BLaER1 treated with 17β-estradiol and CSF1 and Interleukin-3, amounts not matched to agents 10 nM and 100 nM (cell line): Measurements from ENCODE around the gene C2orf78.

Experiments used
- H3K27ac ChIP-seq, 11 experiments: shearing (Covaris generic); formaldehyde crosslinking; 2 replicates each; pipeline ENCODE4 v1.8.1; 2022
- H3K27me3 ChIP-seq, 11 experiments: shearing (Covaris generic); formaldehyde crosslinking; 2 replicates each; pipeline ENCODE4 v1.8.1; 2022
- H3K36me3 ChIP-seq, 11 experiments: shearing (Covaris generic); formaldehyde crosslinking; 2 replicates each; pipeline ENCODE4 v1.8.1; 2022
- H3K4me1 ChIP-seq, 10 experiments: shearing (Covaris generic); formaldehyde crosslinking; 2 replicates each; pipeline ENCODE4 v1.8.1; 2022
- H3K4me2 ChIP-seq, 11 experiments: shearing (Covaris generic); formaldehyde crosslinking; 2 replicates each; pipeline ENCODE4 v1.8.1; 2022
- H3K4me3 ChIP-seq, 10 experiments: shearing (Covaris generic); formaldehyde crosslinking; 2 replicates each; pipeline ENCODE4 v1.8.1; 2022
- H3K9ac ChIP-seq, 11 experiments: shearing (Covaris generic); formaldehyde crosslinking; 2 replicates each; pipeline ENCODE4 v1.8.1; 2022
- H3K9me3 ChIP-seq, 11 experiments: shearing (Covaris generic); formaldehyde crosslinking; replicated peaks in 1 of 11; 2 replicates each; pipeline ENCODE4 v1.8.1; 2022
- H4K20me1 ChIP-seq, 11 experiments: shearing (Covaris generic); formaldehyde crosslinking; 2 replicates each; pipeline ENCODE4 v1.8.1; 2022
- Cebpa-rat ChIP-seq, 11 experiments: shearing (Covaris generic); IDR thresholded peaks; 2 replicates each; pipeline ENCODE4 v1.8.1; 2022

Gene C2orf78

DNA sequence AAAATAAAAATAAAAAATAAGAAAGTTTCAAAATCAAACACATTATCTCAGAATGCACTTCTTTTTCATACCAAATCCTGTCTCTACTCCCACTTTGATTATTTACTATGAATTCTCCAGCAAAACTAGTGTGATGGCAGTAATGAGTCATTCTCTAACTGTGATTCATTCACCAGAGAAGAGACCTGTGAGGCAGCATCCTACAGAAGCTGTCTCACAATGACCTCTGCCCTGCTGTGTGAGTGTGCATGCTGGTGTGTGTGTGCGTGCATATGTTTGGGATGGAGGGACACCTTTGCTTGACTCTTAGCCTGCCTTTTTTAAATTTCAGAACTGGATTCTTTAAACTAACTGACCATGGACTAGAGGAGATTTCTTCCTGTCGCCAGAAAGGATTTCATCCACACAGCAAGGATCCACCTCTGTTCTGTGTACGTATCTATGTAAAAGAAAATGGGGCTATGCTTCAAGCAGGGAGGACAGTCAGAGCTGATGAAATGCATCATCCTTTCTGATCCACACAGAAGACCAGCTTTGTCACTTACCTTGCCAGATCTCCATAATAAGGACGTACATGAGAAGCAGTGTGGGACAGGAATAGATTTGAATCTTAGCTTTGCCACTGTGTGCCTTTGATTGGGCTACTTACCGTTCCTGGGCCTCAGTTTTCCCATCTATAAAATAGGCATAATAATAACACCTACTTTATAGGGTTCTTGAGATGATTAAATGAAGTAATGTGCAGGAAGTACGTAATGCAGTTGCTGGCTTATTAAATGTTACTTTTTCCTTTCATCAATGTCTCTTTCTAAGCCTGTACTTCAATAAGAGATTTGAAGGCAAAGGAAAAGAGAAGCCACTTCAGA is 76.0 kb downstream of the C2orf78 start:
- no peak overlapping the region for H3K4me2 ChIP-seq
- no peak overlapping the region for H3K9ac ChIP-seq
- TF ChIP-seq Cebpa-rat (IDR thresholded peaks at IDR 0.05): no peak
- H4K20me1 ChIP-seq: no peaks in the 10 kb centered on the region
- peaks cover 78 to 98% (median 86%) of the 10 kb centered on the region in 11 experiments for H3K36me3 ChIP-seq
- H3K27me3 ChIP-seq: no peaks in the 10 kb centered on the region
- no peaks in the 10 kb centered on the region for H3K4me1 ChIP-seq
- H3K27ac ChIP-seq: no peak overlapping the region
- no peak overlapping the region for H3K4me3 ChIP-seq
- H3K9me3 ChIP-seq: no peaks in the 10 kb centered on the region

DNA sequence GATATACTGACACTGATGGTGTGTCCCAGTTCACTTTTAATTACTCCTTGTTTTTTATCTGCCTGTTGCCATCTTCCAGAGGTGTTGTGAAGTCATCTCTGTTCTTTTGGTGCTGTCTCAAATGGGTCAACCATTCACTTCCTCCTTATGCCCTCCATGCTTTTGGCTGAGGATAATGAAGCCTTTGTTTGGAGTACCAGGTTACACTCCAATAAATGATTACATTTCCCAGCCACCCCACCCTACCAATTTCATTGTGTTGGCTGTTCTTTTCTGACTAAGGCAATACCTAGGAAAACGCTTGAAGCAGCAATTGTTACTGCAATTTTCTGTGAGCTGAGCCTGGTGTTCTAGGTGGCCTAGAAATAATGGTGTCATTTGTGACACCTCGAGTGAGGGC is 79.0 kb downstream of the C2orf78 start:
- Histone ChIP-seq H3K9ac (no peak overlapping the region), H3K4me2 (no peak overlapping the region), H3K27ac (no peak overlapping the region), H3K4me3 (no peak overlapping the region), H3K4me1 (no peaks in the 10 kb centered on the region), H3K27me3 (no peaks in the 10 kb centered on the region), H3K36me3 (peaks cover 76 to 92% (median 80%) of the 10 kb centered on the region in 11 experiments), H4K20me1 (no peaks in the 10 kb centered on the region), H3K9me3 (no peaks in the 10 kb centered on the region)
- TF ChIP-seq Cebpa-rat (IDR thresholded peaks at IDR 0.05): no peak
